DMS153 treated with DMSO at 0.1 percent for 48 hours (cell line): ENCODE results near the gene RPTOR.

Experiments
- DNase-seq: peaks from one replicate; lab custom pipeline; 2025; ENCODE audit not compliant: unreplicated experiment; lab: John Stamatoyannopoulos, UW

The RPTOR gene

GRCh38 chr17:81002013-81002384, 457.4 kb downstream of the RPTOR start:
- DNase-seq, result no peak

DNA sequence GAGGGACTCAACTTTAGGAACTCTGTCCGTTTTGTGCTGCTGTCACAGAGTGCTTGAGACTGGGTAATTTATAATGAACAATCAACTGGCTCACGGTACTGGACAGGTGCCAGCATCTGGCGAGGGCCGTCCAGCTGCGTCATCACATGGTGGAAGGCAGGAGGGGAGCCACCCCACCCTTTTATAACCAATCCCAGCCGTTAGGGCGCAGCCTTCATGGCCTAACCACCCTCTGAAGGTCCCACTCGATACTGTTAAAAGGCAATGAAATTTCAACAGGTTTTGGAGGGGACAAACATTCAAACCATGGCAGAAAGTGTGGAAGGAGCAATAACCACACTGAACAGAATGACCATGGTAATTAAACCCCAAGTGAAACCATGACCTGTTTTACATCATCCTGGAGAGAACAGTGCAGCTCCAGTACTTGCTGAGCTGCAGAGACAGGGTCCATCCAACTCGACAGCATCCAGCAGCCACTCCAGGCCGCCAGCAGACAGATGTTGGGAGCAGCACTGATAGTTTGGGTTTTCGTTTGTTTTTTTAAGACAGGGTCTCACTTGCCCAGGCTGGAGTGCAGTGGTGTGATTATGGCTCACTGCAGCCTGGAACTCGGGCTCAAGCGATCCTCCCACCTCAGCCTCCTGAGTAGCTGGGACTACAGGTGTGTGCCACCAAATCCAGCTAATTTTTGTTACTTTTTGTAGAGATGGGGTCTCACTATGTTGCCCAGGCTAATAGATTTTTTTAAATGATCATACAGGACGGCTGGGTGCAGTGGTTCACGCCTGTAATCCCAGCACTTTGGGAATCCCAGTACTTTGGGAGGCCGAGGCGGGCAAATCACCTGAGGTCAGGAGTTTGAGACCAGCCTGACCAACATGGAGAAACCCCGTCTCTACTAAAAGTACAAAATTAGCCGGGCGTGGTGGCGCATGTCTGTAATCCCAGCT, 458.0 kb downstream of the RPTOR start:
- DNase-seq, result peak; percentile 73

GRCh38 chr17:81003711-81004475, 459.3 kb downstream of the RPTOR start:
- DNase-seq, result no peak

- no peak for DNase-seq
These were observed 462.3 kb downstream of the RPTOR start for GRCh38 chr17:81006891-81007290.

DNA sequence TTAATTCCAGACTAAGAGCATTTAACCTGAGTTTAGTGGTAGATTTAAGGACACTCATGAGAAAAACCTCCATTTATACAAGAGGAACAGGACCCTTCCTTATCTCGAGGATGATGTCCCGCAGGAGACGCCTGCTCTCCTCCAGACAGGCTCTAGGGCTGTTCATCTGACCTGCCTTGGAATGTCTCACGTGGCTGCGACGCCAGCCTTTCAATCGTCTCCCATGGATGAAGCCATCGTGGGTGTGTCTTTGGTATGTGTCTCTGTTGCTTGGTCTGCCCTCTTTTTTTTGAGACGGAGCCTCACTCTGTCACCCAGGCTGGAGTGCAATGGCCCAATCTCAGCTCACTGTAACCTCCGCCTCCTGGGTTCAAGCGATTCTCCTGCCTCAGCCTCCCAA, 463.5 kb downstream of the RPTOR start:
- no peak for DNase-seq

DNA sequence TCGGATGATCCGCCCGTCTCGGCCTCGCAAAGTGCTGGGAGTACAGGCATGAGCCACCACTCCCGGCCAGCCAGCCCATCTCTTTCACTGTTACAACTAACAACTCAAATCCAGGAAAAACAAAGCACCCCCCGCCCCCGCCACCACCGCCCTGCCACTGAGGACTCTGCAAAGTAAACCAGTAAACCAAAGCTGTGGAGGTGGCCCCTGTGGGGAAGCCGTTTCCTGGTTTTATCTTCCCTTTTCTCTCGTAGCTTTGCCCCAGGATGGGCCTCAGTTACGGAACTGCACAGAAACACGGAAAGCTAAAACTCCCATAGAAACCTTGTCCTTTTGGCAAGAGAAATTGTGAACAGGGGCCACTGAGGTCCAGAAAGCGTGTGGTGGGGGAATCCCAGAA, 464.5 kb downstream of the RPTOR start:
- DNase-seq, result no peak

DNA sequence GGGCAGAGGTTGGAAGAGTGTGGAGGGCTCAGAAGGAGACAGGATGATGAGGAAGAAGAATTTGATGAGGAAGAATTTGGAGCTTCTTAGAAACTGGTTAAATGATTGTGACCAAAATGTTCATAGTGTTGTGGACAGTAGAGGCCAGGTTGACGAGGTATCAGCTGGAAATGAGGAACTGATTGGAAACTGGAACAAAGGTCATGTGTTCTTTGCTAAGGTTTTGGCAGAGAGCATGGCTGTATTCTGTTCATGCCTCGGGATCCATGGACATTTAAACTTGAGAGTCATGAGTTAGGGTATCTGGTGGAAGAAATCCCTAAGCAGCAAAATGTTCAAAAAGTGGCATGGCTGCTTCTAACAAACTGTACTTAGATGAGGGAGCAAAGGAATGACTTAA, 466.3 kb downstream of the RPTOR start:
- DNase-seq, result no peak

GRCh38 chr17:81011951-81012350, 467.3 kb downstream of the RPTOR start:
- DNase-seq, result no peak

DNA sequence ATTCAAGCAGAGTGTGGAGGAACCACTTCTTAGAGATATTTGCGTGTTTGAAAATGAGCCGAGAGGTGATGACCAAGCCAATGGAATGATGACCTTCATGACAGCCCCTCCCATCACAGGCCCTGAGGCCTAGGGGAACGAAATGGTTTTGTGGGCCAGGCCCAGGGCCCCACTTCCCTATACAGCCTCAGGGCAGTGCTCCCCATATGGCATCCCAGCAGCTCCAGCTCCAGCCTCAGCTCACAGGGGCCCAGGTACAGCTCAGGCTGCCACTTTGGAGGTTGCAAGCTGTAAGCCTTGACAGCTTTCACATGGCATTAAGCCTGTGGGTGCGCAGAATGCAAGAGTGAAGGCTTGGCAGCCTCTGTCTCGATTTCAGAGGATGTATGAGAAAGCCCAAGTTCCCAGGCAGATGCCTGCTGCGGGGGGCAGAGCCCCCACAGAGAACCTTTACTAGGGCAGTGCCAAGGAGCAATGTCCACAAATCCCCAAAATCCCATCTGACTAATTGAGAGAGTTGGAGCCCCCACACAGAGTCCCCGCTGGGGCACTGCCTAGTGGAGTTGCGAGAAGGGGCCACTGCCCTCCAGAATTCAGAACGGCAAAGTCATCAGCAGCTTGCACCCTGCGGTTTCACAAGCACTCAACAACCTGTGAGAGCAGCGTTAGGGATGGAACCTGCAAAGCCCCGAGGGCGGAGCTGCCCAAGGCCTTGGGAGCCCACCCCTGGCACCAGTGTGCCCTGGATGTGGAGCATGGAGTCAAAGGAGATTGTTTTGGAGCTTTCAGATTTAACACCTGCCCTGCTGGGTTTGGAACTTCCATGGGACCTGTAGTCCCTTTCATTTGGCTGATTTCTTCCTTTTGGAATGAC, 468.2 kb downstream of the RPTOR start:
- no peak for DNase-seq

DNA sequence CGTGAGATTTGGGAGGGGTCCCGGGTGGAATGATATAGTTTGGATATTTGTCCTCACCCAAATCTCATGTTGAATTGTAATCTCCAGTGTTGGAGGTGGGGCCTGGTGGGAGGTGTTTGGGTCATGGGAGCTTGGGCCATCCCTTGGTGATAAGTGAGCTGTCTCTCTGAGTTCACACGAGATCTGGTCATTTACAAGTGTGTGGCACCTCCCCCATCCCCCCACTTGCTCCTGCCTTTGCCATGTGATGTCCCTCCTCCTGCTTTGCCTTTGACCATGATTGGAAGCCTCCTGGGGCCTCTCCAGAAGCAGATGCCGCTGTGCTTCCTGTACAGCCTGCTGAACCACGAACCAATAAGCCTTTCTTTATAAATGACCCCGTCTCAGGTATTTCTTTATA, 469.0 kb downstream of the RPTOR start:
- no peak for DNase-seq

DNA sequence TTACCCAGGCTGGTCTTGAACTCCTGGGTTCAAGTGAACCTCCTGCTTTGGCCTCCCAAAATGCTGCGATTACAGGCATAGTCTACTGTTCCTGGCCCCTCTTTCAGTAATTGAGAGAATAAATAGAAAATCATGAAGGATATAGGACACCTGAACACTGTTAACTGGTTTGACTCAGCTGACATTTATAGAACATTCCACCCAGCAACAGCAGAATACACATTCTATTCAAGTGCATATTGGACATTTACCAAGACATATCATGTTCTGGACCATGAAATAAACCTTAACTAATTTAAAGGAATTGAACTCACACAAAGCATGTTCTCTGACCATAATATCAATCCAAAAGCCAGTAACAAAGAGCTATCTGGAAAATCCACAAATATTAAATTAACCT, 470.5 kb downstream of the RPTOR start:
- no peak for DNase-seq
